Esophagus muscularis mucosa (tissue), 4 donors: ENCODE measurements around the gene PTGER3. TPM values are rescaled to one million over a fixed set of nuclear protein-coding genes. Genes with fewer than 3 reads are reported as not detected.

Experiments used
- DNase-seq: peaks from one replicate; pipeline ENCODE4 v3.0.0-alpha.2; 2017; ENCODE audit errors: extremely low spot score
- H3K27ac ChIP-seq, 4 donors: fragments of 200-600 bp; sonication (generic); replicated peaks in 1 of 4; 1 replicate in 3 of 4; 2 replicates in 1 of 4; pipeline ENCODE4 v1.5.1; 2016 to 2019; ENCODE audit warnings: mild to moderate bottlenecking in 1 of 4
- H3K27me3 ChIP-seq, 4 donors: fragments of 200-600 bp; sonication (generic); one replicate each; pipeline versions ENCODE4 v1.5.1 to v1.6.0; 2016 to 2019
- H3K36me3 ChIP-seq, 4 donors: fragments of 200-600 bp; sonication (generic); one replicate each; pipeline ENCODE4 v1.5.1; 2016 to 2019
- H3K4me1 ChIP-seq, 4 donors: fragments of 200-600 bp; sonication (generic); one replicate each; pipeline ENCODE4 v1.5.1; 2016 to 2019
- H3K4me3 ChIP-seq, 4 donors: fragments of 200-600 bp; sonication (generic); 1 replicate in 2 of 4; 2 replicates in 2 of 4; pipeline ENCODE4 v1.5.1; 2016 to 2019; ENCODE audit warnings: mild to moderate bottlenecking in 4 of 4, moderate library complexity in 1 of 4
- H3K9me3 ChIP-seq, 4 donors: fragments of 200-600 bp; sonication (generic); 1 replicate in 3 of 4; 2 replicates in 1 of 4; pipeline ENCODE4 v1.5.1; 2016 to 2019
- CTCF ChIP-seq, 3 experiments: fragments of 200-600 bp in 2 of 3; fragments of 450-650 bp in 1 of 3; sonication (generic) in 2 of 3; IDR thresholded peaks; one replicate each; pipeline ENCODE4 v1.5.1; 2017 to 2019; ENCODE audit warnings: antibody characterized with exemption in 3 of 3, mild to moderate bottlenecking in 2 of 3, moderate library complexity in 1 of 3
- EP300 ChIP-seq: sonication (generic); formaldehyde crosslinking; IDR thresholded peaks from one replicate; pipeline ENCODE4 v1.6.1; 2017; ENCODE audit warnings: antibody characterized with exemption
- POLR2A ChIP-seq: fragments of 450-650 bp; IDR thresholded peaks from one replicate; pipeline ENCODE4 v1.6.1; 2017; ENCODE audit warnings: antibody characterized with exemption, moderate library complexity, mild to moderate bottlenecking, low read depth
- POLR2AphosphoS5 ChIP-seq, 2 donors: sonication (generic); formaldehyde crosslinking; IDR thresholded peaks; one replicate each; pipeline ENCODE4 v1.6.1; 2017; ENCODE audit warnings: antibody characterized with exemption in 2 of 2
- WGBS: methylation state at CpG from one replicate; pipeline ENCODE4 v1.1.5; 2018; 5-methylcytosine and 5-hydroxymethylcytosine counted together
- intact Hi-C: fragments of 100-400 bp; cut with DNase I; formaldehyde crosslinking; loops from one replicate; pipeline ENCODE4 v1.15.1; 2023
- small RNA-seq, 3 donors: library from RNA; depleted of rRNA; stranded (forward); fragments of <200 nt; gene quantifications; one replicate each; pipeline ENCODE3, GENCODE V24; 2016
- total RNA-seq, 4 donors: library from RNA; depleted of rRNA; stranded (reverse); fragments of >200 nt; gene quantifications; one replicate each; pipeline versions ENCODE4 v1.1.0 to v1.2.1, GENCODE V29; 2016

The PTGER3 gene
- total RNA-seq, 4 donors from 2014 or later: 5.4 to 34.8 (median 19.2) TPM

GRCh38 chr1:70930062-70930461, 117.6 kb downstream of the PTGER3 start:
- intact Hi-C loops: no loop called here
- Histone ChIP-seq H3K27ac (no peak overlapping the region), H3K4me1 (peaks cover 0 to 10% (median 10%) of the 10 kb centered on the region in 4 donors), H3K27me3 (no peaks in the 10 kb centered on the region), H3K36me3 (no peaks in the 10 kb centered on the region), H3K4me3 (no peak overlapping the region), H3K9me3 (no peaks in the 10 kb centered on the region)
- DNase-seq: no peak
- no peak for TF ChIP-seq POLR2A
- TF ChIP-seq EP300: no peak
- TF ChIP-seq POLR2AphosphoS5 (IDR thresholded peaks at IDR 0.05): no peak
- TF ChIP-seq CTCF (IDR thresholded peaks at IDR 0.05): no peak
- WGBS: 64% methylated on average over 1 of the region's 1 CpG

- no peaks in the 10 kb centered on the region for H3K4me1 ChIP-seq
- no peak overlapping the region for H3K27ac ChIP-seq
- 62% methylated on average over 2 of the region's 2 CpGs for WGBS
- TF ChIP-seq POLR2AphosphoS5 (IDR thresholded peaks at IDR 0.05): no peak
- no peak for DNase-seq
- no peaks in the 10 kb centered on the region for H3K36me3 ChIP-seq
- H3K27me3 ChIP-seq: no peaks in the 10 kb centered on the region
- no peak overlapping the region for H3K4me3 ChIP-seq
- intact Hi-C loops: no loop called here
- H3K9me3 ChIP-seq: peaks cover 0 to 4% (median 0%) of the 10 kb centered on the region in 4 donors
Measured at GRCh38 chr1:70922196-70922595, 125.4 kb downstream of the PTGER3 start.

Small RNAs within 50 kb of the gene (small RNA-seq; reads per million reads assigned to genes)
- gene MIR186: 582 to 785 (median 668) reads per million in 3 donors

Other genes with a start within 250 kb of the PTGER3 start
- 10 to 100 TPM; 37.2 to 65.6 (median 40.0) TPM for gene ZRANB2, start 33.2 kb upstream of the PTGER3 start, total RNA-seq